Gastrocnemius medialis (tissue), 4 donors: ENCODE results near the gene ADGRF5.

Experiments used
- POLR2A ChIP-seq, 2 donors: fragments of 450-650 bp; IDR thresholded peaks; one replicate each; pipeline ENCODE4 v1.6.1; 2017; ENCODE audit warnings: antibody characterized with exemption in 2 of 2, mild to moderate bottlenecking in 2 of 2, moderate library complexity in 2 of 2
- TF ChIP-seq, protein P1 (sequence below), 5 experiments: fragments of 450-650 bp in 3 of 5; fragments of 200-600 bp in 2 of 5; sonication (generic) in 2 of 5; IDR thresholded peaks in 4 of 5; conservative IDR thresholded peaks in 1 of 5; 1 replicate in 4 of 5; 2 replicates in 1 of 5; pipeline ENCODE4 v1.5.1; 2016 to 2019; ENCODE audit warnings: antibody characterized with exemption in 5 of 5, mild to moderate bottlenecking in 3 of 5, moderate library complexity in 3 of 5

DNA sequence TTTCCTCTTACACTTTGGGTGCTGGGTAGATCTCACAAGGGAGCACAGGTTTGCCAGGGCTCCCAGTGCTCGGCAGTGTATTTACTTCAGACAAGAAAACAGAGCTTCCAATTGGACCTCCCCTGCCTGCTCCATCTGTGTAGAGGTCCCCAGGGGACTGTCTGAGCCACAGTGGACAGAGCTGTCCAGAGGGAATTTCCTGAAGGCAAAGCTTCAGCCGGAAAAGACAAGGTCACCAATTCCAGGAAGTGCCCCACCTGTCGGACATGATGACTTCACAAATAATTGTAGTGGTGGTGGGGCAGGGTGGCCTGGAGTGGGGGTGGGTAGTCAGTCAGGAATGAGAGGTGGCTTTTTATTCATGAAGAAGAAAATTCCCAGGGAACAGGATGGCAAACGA lies 18.6 kb downstream of the ADGRF5 start:
- TF ChIP-seq, protein P1, sequence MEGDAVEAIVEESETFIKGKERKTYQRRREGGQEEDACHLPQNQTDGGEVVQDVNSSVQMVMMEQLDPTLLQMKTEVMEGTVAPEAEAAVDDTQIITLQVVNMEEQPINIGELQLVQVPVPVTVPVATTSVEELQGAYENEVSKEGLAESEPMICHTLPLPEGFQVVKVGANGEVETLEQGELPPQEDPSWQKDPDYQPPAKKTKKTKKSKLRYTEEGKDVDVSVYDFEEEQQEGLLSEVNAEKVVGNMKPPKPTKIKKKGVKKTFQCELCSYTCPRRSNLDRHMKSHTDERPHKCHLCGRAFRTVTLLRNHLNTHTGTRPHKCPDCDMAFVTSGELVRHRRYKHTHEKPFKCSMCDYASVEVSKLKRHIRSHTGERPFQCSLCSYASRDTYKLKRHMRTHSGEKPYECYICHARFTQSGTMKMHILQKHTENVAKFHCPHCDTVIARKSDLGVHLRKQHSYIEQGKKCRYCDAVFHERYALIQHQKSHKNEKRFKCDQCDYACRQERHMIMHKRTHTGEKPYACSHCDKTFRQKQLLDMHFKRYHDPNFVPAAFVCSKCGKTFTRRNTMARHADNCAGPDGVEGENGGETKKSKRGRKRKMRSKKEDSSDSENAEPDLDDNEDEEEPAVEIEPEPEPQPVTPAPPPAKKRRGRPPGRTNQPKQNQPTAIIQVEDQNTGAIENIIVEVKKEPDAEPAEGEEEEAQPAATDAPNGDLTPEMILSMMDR (IDR thresholded peaks at IDR 0.05 in 4 of 5, conservative IDR thresholded peaks at IDR 0.05 in 1 of 5): no peak
- TF ChIP-seq POLR2A (IDR thresholded peaks at IDR 0.05): no peak
